GM12878 (cell line): ENCODE data around the gene PGA4.

Experiments used
- BACH1 ChIP-seq: fragments of 450-650 bp; IDR thresholded peaks from 2 replicates; pipeline ENCODE4 v1.6.1; 2017; ENCODE audit warnings: mild to moderate bottlenecking, borderline replicate concordance
- CEBPB ChIP-seq, 2 experiments: fragments of 150-350 bp in 1 of 2; IDR thresholded peaks; 2 replicates each; pipeline ENCODE4 v1.6.1; 2012 to 2014; ENCODE audit warnings: low read depth in 2 of 2, low read length in 2 of 2, borderline replicate concordance in 1 of 2, inconsistent platforms in 1 of 2
- CREB1 ChIP-seq: IDR thresholded peaks from 2 replicates; pipeline ENCODE4 v1.6.1; 2012; ENCODE audit warnings: low read depth, mild to moderate bottlenecking, inconsistent platforms
- EP300 ChIP-seq, 2 experiments: fragments of 150-350 bp in 1 of 2; IDR thresholded peaks; 2 replicates each; pipeline ENCODE4 v1.6.1; 2011 to 2012; ENCODE audit warnings: low read depth in 2 of 2, low read length in 2 of 2, borderline replicate concordance in 1 of 2, improper control_type of control experiment in 1 of 2, inconsistent platforms in 1 of 2; ENCODE audit not compliant: control insufficient read depth in 1 of 2
- GATAD2B ChIP-seq: fragments of 450-650 bp; conservative IDR thresholded peaks from 2 replicates; pipeline ENCODE4 v1.6.1; 2017; ENCODE audit warnings: low read depth, mild to moderate bottlenecking, moderate library complexity
- MYC ChIP-seq: IDR thresholded peaks from 2 replicates; pipeline ENCODE4 v1.6.1; 2011; ENCODE audit warnings: mild to moderate bottlenecking, low read length, moderate library complexity, inconsistent platforms; ENCODE audit not compliant: insufficient read depth, insufficient replicate concordance, insufficient read length, severe bottlenecking
- POLR2AphosphoS5 ChIP-seq: IDR thresholded peaks from 2 replicates; pipeline ENCODE4 v1.6.1; 2011; ENCODE audit warnings: mild to moderate bottlenecking, low read length, inconsistent platforms
- RBBP5 ChIP-seq: fragments of 200-600 bp; sonication (generic); conservative IDR thresholded peaks from 2 replicates; pipeline ENCODE4 v1.6.1; 2016
- SP1 ChIP-seq: IDR thresholded peaks from one replicate; pipeline ENCODE4 v1.6.1; 2011; ENCODE audit warnings: low read depth, low read length
- YBX1 ChIP-seq: fragments of 450-650 bp; IDR thresholded peaks from 2 replicates; pipeline ENCODE4 v1.6.1; 2016; ENCODE audit warnings: antibody characterized with exemption
- ZNF274 ChIP-seq: IDR thresholded peaks from one replicate; pipeline ENCODE4 v1.8.0; 2011; ENCODE audit not compliant: insufficient read length, insufficient read depth
- TF ChIP-seq, protein P1 (sequence below), 3 experiments: IDR thresholded peaks in 2 of 3; conservative IDR thresholded peaks in 1 of 3; 2 replicates each; pipeline ENCODE4 v1.5.1; 2011; ENCODE audit warnings: low read depth in 3 of 3, low read length in 3 of 3, mild to moderate bottlenecking in 3 of 3, control low read depth in 2 of 3, moderate library complexity in 2 of 3, inconsistent platforms in 1 of 3, mixed read lengths in 1 of 3; ENCODE audit not compliant: control insufficient read depth in 2 of 3, insufficient read depth in 1 of 3; ENCODE audit errors: extremely low read depth in 1 of 3
- TF ChIP-seq, protein P2 (sequence below): IDR thresholded peaks from 2 replicates; pipeline ENCODE4 v1.6.1; 2012; ENCODE audit warnings: mild to moderate bottlenecking, low read depth, low read length
- TF ChIP-seq, protein P3 (sequence below): IDR thresholded peaks from 2 replicates; pipeline ENCODE4 v1.6.1; 2011; ENCODE audit warnings: low read depth, low read length, improper control_type of control experiment, borderline replicate concordance

DNA sequence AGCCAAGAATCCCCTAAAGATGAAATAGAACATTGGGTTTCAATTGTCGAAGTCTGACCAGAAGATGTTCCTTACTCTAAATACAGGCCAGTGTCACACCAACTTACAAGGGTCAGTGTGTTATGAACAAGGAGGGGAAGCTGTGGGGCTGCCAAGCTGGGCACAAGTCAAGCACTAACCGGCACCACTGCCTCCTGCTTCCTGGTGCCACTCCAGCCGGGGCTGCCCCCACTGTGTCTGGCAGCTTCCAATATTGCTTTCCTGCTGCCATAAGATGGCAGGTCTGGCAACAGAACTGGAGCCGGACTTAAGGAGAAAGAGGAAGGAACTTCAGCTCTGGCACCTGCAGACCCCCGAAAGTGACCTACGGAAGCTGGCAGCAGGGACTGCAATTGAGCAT is 47.2 kb upstream of the PGA4 start:
- TF ChIP-seq BACH1 (no peak), CREB1 (no peak), POLR2AphosphoS5 (no peak), CEBPB (IDR thresholded peaks at IDR 0.05; ENCODE audit: borderline replicate concordance in 1 of 2, low read depth in 2 of 2, low read length in 2 of 2) (no peak), MYC (no peak), SP1 (no peak), RBBP5 (no peak), ZNF274 (no peak), GATAD2B (no peak), YBX1 (no peak), EP300 (IDR thresholded peaks at IDR 0.05; ENCODE audit: borderline replicate concordance in 1 of 2, control insufficient read depth in 1 of 2, low read depth in 2 of 2, low read length in 2 of 2) (no peak)
- TF ChIP-seq, protein P1, sequence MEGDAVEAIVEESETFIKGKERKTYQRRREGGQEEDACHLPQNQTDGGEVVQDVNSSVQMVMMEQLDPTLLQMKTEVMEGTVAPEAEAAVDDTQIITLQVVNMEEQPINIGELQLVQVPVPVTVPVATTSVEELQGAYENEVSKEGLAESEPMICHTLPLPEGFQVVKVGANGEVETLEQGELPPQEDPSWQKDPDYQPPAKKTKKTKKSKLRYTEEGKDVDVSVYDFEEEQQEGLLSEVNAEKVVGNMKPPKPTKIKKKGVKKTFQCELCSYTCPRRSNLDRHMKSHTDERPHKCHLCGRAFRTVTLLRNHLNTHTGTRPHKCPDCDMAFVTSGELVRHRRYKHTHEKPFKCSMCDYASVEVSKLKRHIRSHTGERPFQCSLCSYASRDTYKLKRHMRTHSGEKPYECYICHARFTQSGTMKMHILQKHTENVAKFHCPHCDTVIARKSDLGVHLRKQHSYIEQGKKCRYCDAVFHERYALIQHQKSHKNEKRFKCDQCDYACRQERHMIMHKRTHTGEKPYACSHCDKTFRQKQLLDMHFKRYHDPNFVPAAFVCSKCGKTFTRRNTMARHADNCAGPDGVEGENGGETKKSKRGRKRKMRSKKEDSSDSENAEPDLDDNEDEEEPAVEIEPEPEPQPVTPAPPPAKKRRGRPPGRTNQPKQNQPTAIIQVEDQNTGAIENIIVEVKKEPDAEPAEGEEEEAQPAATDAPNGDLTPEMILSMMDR (IDR thresholded peaks at IDR 0.05 in 2 of 3, conservative IDR thresholded peaks at IDR 0.05 in 1 of 3; ENCODE audit: control insufficient read depth in 2 of 3, extremely low read depth in 1 of 3, insufficient read depth in 1 of 3, low read depth in 3 of 3, low read length in 3 of 3) = no peak
- TF ChIP-seq, protein P2, sequence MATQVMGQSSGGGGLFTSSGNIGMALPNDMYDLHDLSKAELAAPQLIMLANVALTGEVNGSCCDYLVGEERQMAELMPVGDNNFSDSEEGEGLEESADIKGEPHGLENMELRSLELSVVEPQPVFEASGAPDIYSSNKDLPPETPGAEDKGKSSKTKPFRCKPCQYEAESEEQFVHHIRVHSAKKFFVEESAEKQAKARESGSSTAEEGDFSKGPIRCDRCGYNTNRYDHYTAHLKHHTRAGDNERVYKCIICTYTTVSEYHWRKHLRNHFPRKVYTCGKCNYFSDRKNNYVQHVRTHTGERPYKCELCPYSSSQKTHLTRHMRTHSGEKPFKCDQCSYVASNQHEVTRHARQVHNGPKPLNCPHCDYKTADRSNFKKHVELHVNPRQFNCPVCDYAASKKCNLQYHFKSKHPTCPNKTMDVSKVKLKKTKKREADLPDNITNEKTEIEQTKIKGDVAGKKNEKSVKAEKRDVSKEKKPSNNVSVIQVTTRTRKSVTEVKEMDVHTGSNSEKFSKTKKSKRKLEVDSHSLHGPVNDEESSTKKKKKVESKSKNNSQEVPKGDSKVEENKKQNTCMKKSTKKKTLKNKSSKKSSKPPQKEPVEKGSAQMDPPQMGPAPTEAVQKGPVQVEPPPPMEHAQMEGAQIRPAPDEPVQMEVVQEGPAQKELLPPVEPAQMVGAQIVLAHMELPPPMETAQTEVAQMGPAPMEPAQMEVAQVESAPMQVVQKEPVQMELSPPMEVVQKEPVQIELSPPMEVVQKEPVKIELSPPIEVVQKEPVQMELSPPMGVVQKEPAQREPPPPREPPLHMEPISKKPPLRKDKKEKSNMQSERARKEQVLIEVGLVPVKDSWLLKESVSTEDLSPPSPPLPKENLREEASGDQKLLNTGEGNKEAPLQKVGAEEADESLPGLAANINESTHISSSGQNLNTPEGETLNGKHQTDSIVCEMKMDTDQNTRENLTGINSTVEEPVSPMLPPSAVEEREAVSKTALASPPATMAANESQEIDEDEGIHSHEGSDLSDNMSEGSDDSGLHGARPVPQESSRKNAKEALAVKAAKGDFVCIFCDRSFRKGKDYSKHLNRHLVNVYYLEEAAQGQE = no peak
- TF ChIP-seq, protein P3, sequence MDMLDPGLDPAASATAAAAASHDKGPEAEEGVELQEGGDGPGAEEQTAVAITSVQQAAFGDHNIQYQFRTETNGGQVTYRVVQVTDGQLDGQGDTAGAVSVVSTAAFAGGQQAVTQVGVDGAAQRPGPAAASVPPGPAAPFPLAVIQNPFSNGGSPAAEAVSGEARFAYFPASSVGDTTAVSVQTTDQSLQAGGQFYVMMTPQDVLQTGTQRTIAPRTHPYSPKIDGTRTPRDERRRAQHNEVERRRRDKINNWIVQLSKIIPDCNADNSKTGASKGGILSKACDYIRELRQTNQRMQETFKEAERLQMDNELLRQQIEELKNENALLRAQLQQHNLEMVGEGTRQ = no peak
